HEK293 (cell line): Measurements from ENCODE around the gene GNB3.

Experiments
- AEBP2 ChIP-seq: fragments of 450-650 bp; formaldehyde crosslinking; IDR thresholded peaks from 2 replicates; pipeline ENCODE4 v1.5.1; 2016; ENCODE audit warnings: missing biosample characterization, missing genetic modification characterization, borderline replicate concordance
- BCL11A ChIP-seq: fragments of 450-650 bp; formaldehyde crosslinking; IDR thresholded peaks from 2 replicates; pipeline ENCODE4 v1.5.1; 2016; ENCODE audit warnings: low read depth, missing biosample characterization, missing genetic modification characterization
- EGR2 ChIP-seq: fragments of 450-650 bp; formaldehyde crosslinking; IDR thresholded peaks from 2 replicates; pipeline ENCODE4 v1.5.1; 2016; ENCODE audit warnings: low read depth, missing biosample characterization, missing genetic modification characterization
- ELK4 ChIP-seq: IDR thresholded peaks from 2 replicates; pipeline ENCODE4 v1.6.1; 2011; ENCODE audit warnings: mild to moderate bottlenecking, low read depth, low read length, borderline replicate concordance
- GFI1B ChIP-seq: fragments of 450-650 bp; formaldehyde crosslinking; IDR thresholded peaks from 2 replicates; pipeline ENCODE4 v1.5.1; 2016; ENCODE audit warnings: missing biosample characterization, missing genetic modification characterization
- GLIS2 ChIP-seq: fragments of 450-650 bp; formaldehyde crosslinking; IDR thresholded peaks from 2 replicates; pipeline ENCODE4 v1.5.1; 2016; ENCODE audit warnings: missing biosample characterization, missing genetic modification characterization
- IKZF3 ChIP-seq: fragments of 450-650 bp; IDR thresholded peaks from 2 replicates; pipeline ENCODE4 v1.5.0; 2018; ENCODE audit warnings: missing biosample characterization, mild to moderate bottlenecking, missing genetic modification characterization, moderate library complexity
- REPIN1 ChIP-seq: fragments of 450-650 bp; formaldehyde crosslinking; IDR thresholded peaks from 2 replicates; pipeline ENCODE4 v1.5.1; 2017; ENCODE audit warnings: missing biosample characterization, missing genetic modification characterization, low read depth
- REST ChIP-seq: fragments of 450-650 bp; formaldehyde crosslinking; IDR thresholded peaks from 2 replicates; pipeline ENCODE4 v1.5.1; 2016; ENCODE audit warnings: missing biosample characterization, missing genetic modification characterization
- ZBTB21 ChIP-seq: fragments of 450-650 bp; formaldehyde crosslinking; IDR thresholded peaks from 2 replicates; pipeline ENCODE4 v1.5.1; 2017; ENCODE audit warnings: missing biosample characterization, missing genetic modification characterization
- ZBTB8A ChIP-seq: fragments of 450-650 bp; formaldehyde crosslinking; IDR thresholded peaks from 2 replicates; pipeline ENCODE4 v1.5.1; 2016; ENCODE audit warnings: missing biosample characterization, missing genetic modification characterization
- ZEB2 ChIP-seq: fragments of 450-650 bp; formaldehyde crosslinking; IDR thresholded peaks from 2 replicates; pipeline ENCODE4 v1.5.1; 2016; ENCODE audit warnings: missing biosample characterization, missing genetic modification characterization
- ZFP37 ChIP-seq: fragments of 450-650 bp; formaldehyde crosslinking; IDR thresholded peaks from 2 replicates; pipeline ENCODE4 v1.5.1; 2016; ENCODE audit warnings: missing biosample characterization, missing genetic modification characterization
- ZNF169 ChIP-seq: fragments of 450-650 bp; formaldehyde crosslinking; IDR thresholded peaks from 2 replicates; pipeline ENCODE4 v1.5.1; 2016; ENCODE audit warnings: missing biosample characterization, missing genetic modification characterization
- ZNF175 ChIP-seq: fragments of 450-650 bp; formaldehyde crosslinking; IDR thresholded peaks from 2 replicates; pipeline ENCODE4 v1.5.1; 2016; ENCODE audit warnings: missing biosample characterization, missing genetic modification characterization
- ZNF18 ChIP-seq: fragments of 450-650 bp; formaldehyde crosslinking; IDR thresholded peaks from 2 replicates; pipeline ENCODE4 v1.5.1; 2016; ENCODE audit warnings: missing biosample characterization, missing genetic modification characterization
- ZNF223 ChIP-seq: fragments of 450-650 bp; formaldehyde crosslinking; IDR thresholded peaks from 2 replicates; pipeline ENCODE4 v1.5.1; 2016; ENCODE audit warnings: missing biosample characterization, missing genetic modification characterization
- ZNF292 ChIP-seq: fragments of 450-650 bp; formaldehyde crosslinking; IDR thresholded peaks from 2 replicates; pipeline ENCODE4 v1.5.1; 2016; ENCODE audit warnings: low read depth, missing biosample characterization, missing genetic modification characterization, borderline replicate concordance
- ZNF362 ChIP-seq: fragments of 450-650 bp; formaldehyde crosslinking; IDR thresholded peaks from 2 replicates; pipeline ENCODE4 v1.5.1; 2016; ENCODE audit warnings: missing biosample characterization, missing genetic modification characterization
- ZNF501 ChIP-seq: fragments of 450-650 bp; formaldehyde crosslinking; IDR thresholded peaks from 2 replicates; pipeline ENCODE4 v1.5.1; 2016; ENCODE audit warnings: missing biosample characterization, missing genetic modification characterization
- ZNF555 ChIP-seq: fragments of 450-650 bp; formaldehyde crosslinking; conservative IDR thresholded peaks from 2 replicates; pipeline ENCODE4 v1.5.1; 2017; ENCODE audit warnings: missing biosample characterization, mild to moderate bottlenecking, missing genetic modification characterization, inconsistent platforms
- ZNF558 ChIP-seq: fragments of 450-650 bp; formaldehyde crosslinking; IDR thresholded peaks from 2 replicates; pipeline ENCODE4 v1.5.1; 2016; ENCODE audit warnings: missing biosample characterization, missing genetic modification characterization
- ZNF580 ChIP-seq: fragments of 450-650 bp; formaldehyde crosslinking; IDR thresholded peaks from 2 replicates; pipeline ENCODE4 v1.5.1; 2016; ENCODE audit warnings: missing biosample characterization, missing genetic modification characterization
- ZNF610 ChIP-seq: fragments of 450-650 bp; formaldehyde crosslinking; IDR thresholded peaks from 2 replicates; pipeline ENCODE4 v1.5.1; 2016; ENCODE audit warnings: missing biosample characterization, missing genetic modification characterization, borderline replicate concordance
- ZNF791 ChIP-seq: fragments of 450-650 bp; formaldehyde crosslinking; IDR thresholded peaks from 2 replicates; pipeline ENCODE4 v1.5.1; 2016; ENCODE audit warnings: missing biosample characterization, missing genetic modification characterization
- ZSCAN4 ChIP-seq: fragments of 450-650 bp; formaldehyde crosslinking; IDR thresholded peaks from 2 replicates; pipeline ENCODE4 v1.5.1; 2017; ENCODE audit warnings: missing biosample characterization, missing genetic modification characterization
- ZSCAN5A ChIP-seq: fragments of 450-650 bp; formaldehyde crosslinking; IDR thresholded peaks from 2 replicates; pipeline ENCODE4 v1.5.1; 2016; ENCODE audit warnings: missing biosample characterization, missing genetic modification characterization

GNB3 gene

GRCh38 chr12:6827982-6828780 is 12.5 kb upstream of the GNB3 start, which contains the start of gene P3H3 (continued):
- peak; percentile 50; the same call in 1 of the 2 replicates for TF ChIP-seq REST (tag by site-specific recombination)
- 0 out of 2 replicates have a peak, but pooled peaks have one; percentile 23 for TF ChIP-seq ZNF18 (tag by site-specific recombination)
- peak; percentile 39; the same call in 1 of the 2 replicates for TF ChIP-seq ZSCAN4 (tag by site-specific recombination)
- no peak for TF ChIP-seq ZNF175 (tag by site-specific recombination)
- TF ChIP-seq ZSCAN5A (tag by site-specific recombination): 0 out of 2 replicates have a peak, but pooled peaks have one; percentile 28
- TF ChIP-seq REPIN1: no peak
- no peak for TF ChIP-seq AEBP2
- TF ChIP-seq IKZF3 (tag by site-specific recombination): peak; percentile 83
- TF ChIP-seq ZNF580 (tag by site-specific recombination): peak; percentile 72
- TF ChIP-seq ELK4: no peak
- TF ChIP-seq ZNF169 (tag by site-specific recombination): no peak
- no peak for TF ChIP-seq GFI1B
- peak; percentile 8; the same call in 1 of the 2 replicates for TF ChIP-seq GLIS2
- TF ChIP-seq ZNF791 (tag by site-specific recombination): no peak
- TF ChIP-seq EGR2 (tag by site-specific recombination): peak; percentile 55
- peak; percentile 73 for TF ChIP-seq BCL11A
- no peak for TF ChIP-seq ZNF610
- peak; percentile 50; the same call in 1 of the 2 replicates for TF ChIP-seq ZBTB8A (tag by site-specific recombination)
- TF ChIP-seq ZNF292 (tag by site-specific recombination): no peak
- TF ChIP-seq ZEB2: peak; percentile 65
- no peak for TF ChIP-seq ZNF555 (tag by site-specific recombination)
- TF ChIP-seq ZFP37 (tag by site-specific recombination): 0 out of 2 replicates have a peak, but pooled peaks have one; percentile 51
- TF ChIP-seq ZBTB21 (tag by site-specific recombination): peak; percentile 69
- 0 out of 2 replicates have a peak, but pooled peaks have one; percentile 28 for TF ChIP-seq ZNF223
- TF ChIP-seq ZNF362: no peak
- TF ChIP-seq ZNF558 (tag by site-specific recombination): peak; percentile 71; the same call in 1 of the 2 replicates
- TF ChIP-seq ZNF501 (tag by site-specific recombination): peak; percentile 66; the same call in 1 of the 2 replicates
